Esophagus (tissue), 2 donors: Measurements from ENCODE around the gene THBS2. TPM values are rescaled to one million over a fixed set of nuclear protein-coding genes. Genes with fewer than 3 reads are reported as not detected.
"Not testable (repeated sequence)": the region's sequence is repeated elsewhere in the genome, so short reads cannot be mapped to it uniquely, and the experiment has no call there.

Source experiments
- H3K27ac ChIP-seq, 2 donors: one replicate each; pipeline ENCODE4 v1.5.1; 2013; ENCODE audit warnings: low read depth in 2 of 2, mild to moderate bottlenecking in 2 of 2, inconsistent platforms in 1 of 2, low read length in 1 of 2, moderate library complexity in 1 of 2
- H3K27me3 ChIP-seq, 2 donors: one replicate each; pipeline ENCODE4 v1.6.1; 2013; ENCODE audit warnings: low read length in 2 of 2, control low read depth in 1 of 2, mild to moderate bottlenecking in 1 of 2; ENCODE audit not compliant: insufficient read depth in 2 of 2, control insufficient read depth in 1 of 2
- H3K36me3 ChIP-seq, 2 donors: one replicate each; pipeline ENCODE4 v1.6.1; 2013; ENCODE audit warnings: low read length in 1 of 2; ENCODE audit not compliant: control insufficient read depth in 2 of 2, insufficient read depth in 2 of 2
- H3K4me1 ChIP-seq, 2 donors: one replicate each; pipeline ENCODE4 v1.6.1; 2013; ENCODE audit warnings: low read length in 1 of 2; ENCODE audit not compliant: control insufficient read depth in 2 of 2, insufficient read depth in 2 of 2
- H3K4me3 ChIP-seq, 2 donors: one replicate each; pipeline ENCODE4 v1.5.1; 2013; ENCODE audit warnings: low read length in 2 of 2, mild to moderate bottlenecking in 2 of 2, low read depth in 1 of 2, moderate library complexity in 1 of 2
- H3K9me3 ChIP-seq, 2 donors: one replicate each; pipeline ENCODE4 v1.6.1; 2013; ENCODE audit warnings: mild to moderate bottlenecking in 2 of 2, low read depth in 1 of 2, low read length in 1 of 2, moderate library complexity in 1 of 2; ENCODE audit not compliant: control insufficient read depth in 2 of 2, insufficient read depth in 1 of 2
- WGBS, 2 donors: extraction: QIAGEN DNeasy Blood & Tissue Kit; methylation state at CpG; one replicate each; pipeline ENCODE4 v1.1.7; 2013; 5-methylcytosine and 5-hydroxymethylcytosine counted together
- polyA plus RNA-seq, 2 donors: library from polyadenylated mRNA; stranded (reverse); fragments of 200-250 nt; gene quantifications; one replicate each; pipeline ENCODE4 v1.2.3, GENCODE V29; 2013
- donor health status: healthy with polysubstance abuse.
- donor health status: Bipolar disorder and iron deficiency.

THBS2 gene
- polyA plus RNA-seq, 2 donors: 1.6 to 2.5 TPM

DNA sequence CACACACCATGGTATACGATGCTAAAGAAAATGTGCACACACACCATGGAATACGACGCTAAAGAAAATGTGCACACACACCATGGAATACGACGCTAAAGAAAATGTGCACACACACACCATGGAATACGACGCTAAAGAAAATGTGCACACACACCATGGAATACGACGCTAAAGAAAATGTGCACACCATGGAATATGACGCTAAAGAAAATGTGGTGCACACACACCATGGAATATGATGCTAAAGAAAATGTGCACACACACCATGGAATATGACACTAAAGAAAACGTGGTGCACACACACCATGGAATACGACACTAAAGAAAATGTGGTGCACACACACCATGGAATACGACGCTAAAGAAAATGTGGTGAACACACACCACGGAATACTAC is 55.7 kb downstream of the THBS2 start:
- H3K36me3 ChIP-seq, H3K27ac ChIP-seq, H3K9me3 ChIP-seq, H3K27me3 ChIP-seq, H3K4me1 ChIP-seq, H3K4me3 ChIP-seq: not testable (repeated sequence)
- 94% methylated on average over 15 of the region's 15 CpGs for WGBS, 2 donors

- not testable (repeated sequence) for H3K9me3 ChIP-seq, H3K27me3 ChIP-seq, H3K4me1 ChIP-seq, H3K36me3 ChIP-seq, H3K4me3 ChIP-seq, H3K27ac ChIP-seq
- 51 to 94% methylated on average over 1 to 2 of the region's 2 CpGs for WGBS, 2 donors
These were observed 57.4 kb downstream of the THBS2 start for GRCh38 chr6:169196279-169196678.

DNA sequence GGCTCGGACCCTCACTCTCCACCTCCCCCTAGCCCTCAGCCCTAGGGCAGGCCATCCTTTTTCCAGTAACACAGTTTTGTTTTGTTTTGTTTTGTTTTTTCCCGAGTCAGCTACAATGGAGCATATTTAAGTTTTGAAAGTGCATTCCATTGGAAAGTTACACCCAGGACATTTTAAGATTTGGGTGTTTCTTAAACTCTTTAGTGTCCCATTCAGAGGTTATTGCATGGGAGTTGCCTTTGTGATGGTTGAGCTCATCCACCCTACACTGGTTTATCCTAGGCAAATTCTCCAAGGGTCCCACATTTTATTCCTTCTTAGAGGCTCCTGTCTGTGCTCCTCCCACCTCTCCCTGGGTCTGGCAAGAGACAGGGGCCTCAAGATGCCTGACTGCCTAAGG is 58.9 kb downstream of the THBS2 start:
- no peak overlapping the region for H3K27ac ChIP-seq
- no peaks in the 10 kb centered on the region for H3K9me3 ChIP-seq
- H3K4me3 ChIP-seq: no peak overlapping the region
- H3K27me3 ChIP-seq: no peaks in the 10 kb centered on the region
- 68 to 72% methylated on average over 2 of the region's 2 CpGs for WGBS, 2 donors
- no peaks in the 10 kb centered on the region for H3K4me1 ChIP-seq
- H3K36me3 ChIP-seq: no peaks in the 10 kb centered on the region

DNA sequence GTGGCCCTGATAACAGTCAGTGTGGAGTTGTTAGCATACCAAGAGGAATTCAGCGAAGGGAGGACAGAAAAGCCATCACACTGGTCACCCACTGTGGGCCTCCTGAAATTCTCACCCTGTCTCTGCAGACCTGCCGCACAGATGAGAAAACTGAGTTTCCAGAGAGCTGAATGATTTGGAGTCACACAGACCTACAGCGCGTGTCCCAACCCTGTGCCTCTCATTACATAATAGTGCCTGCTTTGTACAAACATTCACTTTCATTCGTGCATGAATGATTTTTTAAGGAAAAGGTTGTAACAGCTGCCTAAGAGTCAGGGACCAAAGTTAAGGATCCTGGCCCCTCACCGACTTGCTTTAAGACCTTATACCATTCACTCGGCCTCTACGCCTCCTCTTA is 62.7 kb downstream of the THBS2 start:
- 74 to 76% methylated on average over 8 of the region's 8 CpGs for WGBS, 2 donors
- no peak overlapping the region for H3K27ac ChIP-seq
- H3K4me1 ChIP-seq: peaks cover 0 to 3% of the 10 kb centered on the region in 2 donors
- no peaks in the 10 kb centered on the region for H3K9me3 ChIP-seq
- no peaks in the 10 kb centered on the region for H3K27me3 ChIP-seq
- H3K36me3 ChIP-seq: no peaks in the 10 kb centered on the region
- H3K4me3 ChIP-seq: no peak overlapping the region

GRCh38 chr6:169190144-169190584 is 63.5 kb downstream of the THBS2 start:
- 53 to 58% methylated on average over 8 of the region's 8 CpGs for WGBS, 2 donors
- H3K9me3 ChIP-seq: no peaks in the 10 kb centered on the region
- H3K4me1 ChIP-seq: peaks cover 0 to 3% of the 10 kb centered on the region in 2 donors
- no peaks in the 10 kb centered on the region for H3K36me3 ChIP-seq
- H3K27ac ChIP-seq: no peak overlapping the region
- H3K4me3 ChIP-seq: no peak overlapping the region
- no peaks in the 10 kb centered on the region for H3K27me3 ChIP-seq

- H3K4me3 ChIP-seq: no peak overlapping the region
- peak overlapping the region in 1 of 2 donors; percentile 24 for H3K27ac ChIP-seq
- no peaks in the 10 kb centered on the region for H3K36me3 ChIP-seq
- no peaks in the 10 kb centered on the region for H3K9me3 ChIP-seq
- WGBS, 2 donors: 58 to 62% methylated on average over 8 of the region's 8 CpGs
- H3K27me3 ChIP-seq: no peaks in the 10 kb centered on the region
- peaks cover 0 to 3% of the 10 kb centered on the region in 2 donors for H3K4me1 ChIP-seq
These were observed 64.0 kb downstream of the THBS2 start for GRCh38 chr6:169189686-169190085.

GRCh38 chr6:169189182-169189581 is 64.5 kb downstream of the THBS2 start:
- H3K27ac ChIP-seq: no peak overlapping the region
- H3K4me1 ChIP-seq: peaks cover 0 to 3% of the 10 kb centered on the region in 2 donors
- H3K27me3 ChIP-seq: no peaks in the 10 kb centered on the region
- H3K36me3 ChIP-seq: no peaks in the 10 kb centered on the region
- WGBS, 2 donors: 60 to 75% methylated on average over 8 of the region's 8 CpGs
- H3K9me3 ChIP-seq: no peaks in the 10 kb centered on the region
- H3K4me3 ChIP-seq: no peak overlapping the region

GRCh38 chr6:169188475-169188874 is 65.2 kb downstream of the THBS2 start:
- Histone ChIP-seq H3K27ac (no peak overlapping the region), H3K36me3 (no peaks in the 10 kb centered on the region), H3K4me3 (no peak overlapping the region), H3K9me3 (no peaks in the 10 kb centered on the region), H3K27me3 (no peaks in the 10 kb centered on the region), H3K4me1 (peaks cover 0 to 3% of the 10 kb centered on the region in 2 donors)
- WGBS, 2 donors: 48 to 70% methylated on average over 6 of the region's 6 CpGs

GRCh38 chr6:169188051-169188470 is 65.6 kb downstream of the THBS2 start:
- peaks cover 0 to 3% of the 10 kb centered on the region in 2 donors for H3K4me1 ChIP-seq
- no peaks in the 10 kb centered on the region for H3K9me3 ChIP-seq
- WGBS, 2 donors: 72 to 75% methylated on average over 9 of the region's 9 CpGs
- no peaks in the 10 kb centered on the region for H3K27me3 ChIP-seq
- H3K36me3 ChIP-seq: no peaks in the 10 kb centered on the region
- H3K4me3 ChIP-seq: no peak overlapping the region
- no peak overlapping the region for H3K27ac ChIP-seq

DNA sequence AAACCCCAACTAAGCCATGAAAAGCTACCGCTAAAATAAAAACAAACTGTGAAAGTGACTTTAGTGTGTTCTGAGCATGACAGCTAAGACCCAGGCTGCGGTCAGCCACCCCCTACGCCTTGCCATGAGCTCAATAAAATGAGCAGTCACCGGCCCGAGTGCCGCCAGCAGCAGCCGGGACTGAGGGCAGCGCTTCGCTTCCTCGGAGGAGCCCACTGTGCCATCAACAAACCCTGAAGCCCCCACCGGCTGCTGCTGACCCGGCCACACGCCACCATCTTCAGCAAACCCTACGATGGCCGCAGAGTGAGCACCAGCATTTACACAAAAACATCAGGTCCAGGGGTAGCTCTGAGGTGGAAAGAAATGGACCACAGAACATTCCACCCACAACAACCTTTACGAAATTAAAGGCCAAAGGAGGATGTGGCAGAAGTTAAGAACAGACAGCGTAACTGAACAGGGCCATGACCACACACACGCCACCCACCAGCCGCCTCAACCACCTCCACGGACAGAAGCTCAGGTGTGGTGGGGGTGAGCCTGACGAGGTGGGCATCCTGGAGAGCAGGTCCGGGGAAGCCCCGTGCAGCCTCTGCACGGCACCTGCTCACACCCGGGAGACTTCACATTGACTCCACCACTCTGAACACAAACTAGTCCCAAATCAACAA is 67.0 kb downstream of the THBS2 start:
- H3K36me3 ChIP-seq: no peaks in the 10 kb centered on the region
- WGBS, 2 donors: 90 to 91% methylated on average over 25 of the region's 25 CpGs
- H3K9me3 ChIP-seq: no peaks in the 10 kb centered on the region
- no peak overlapping the region for H3K27ac ChIP-seq
- peaks cover 0 to 3% of the 10 kb centered on the region in 2 donors for H3K4me1 ChIP-seq
- no peaks in the 10 kb centered on the region for H3K27me3 ChIP-seq
- H3K4me3 ChIP-seq: no peak overlapping the region
